Measurements from ENCODE around the gene MPPE1. TPM values are rescaled to one million over a fixed set of nuclear protein-coding genes. Genes with fewer than 3 reads are reported as not detected.

MPPE1 gene, protein sequence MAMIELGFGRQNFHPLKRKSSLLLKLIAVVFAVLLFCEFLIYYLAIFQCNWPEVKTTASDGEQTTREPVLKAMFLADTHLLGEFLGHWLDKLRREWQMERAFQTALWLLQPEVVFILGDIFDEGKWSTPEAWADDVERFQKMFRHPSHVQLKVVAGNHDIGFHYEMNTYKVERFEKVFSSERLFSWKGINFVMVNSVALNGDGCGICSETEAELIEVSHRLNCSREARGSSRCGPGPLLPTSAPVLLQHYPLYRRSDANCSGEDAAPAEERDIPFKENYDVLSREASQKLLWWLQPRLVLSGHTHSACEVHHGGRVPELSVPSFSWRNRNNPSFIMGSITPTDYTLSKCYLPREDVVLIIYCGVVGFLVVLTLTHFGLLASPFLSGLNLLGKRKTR
- 24.6 TPM for total RNA-seq

DNA sequence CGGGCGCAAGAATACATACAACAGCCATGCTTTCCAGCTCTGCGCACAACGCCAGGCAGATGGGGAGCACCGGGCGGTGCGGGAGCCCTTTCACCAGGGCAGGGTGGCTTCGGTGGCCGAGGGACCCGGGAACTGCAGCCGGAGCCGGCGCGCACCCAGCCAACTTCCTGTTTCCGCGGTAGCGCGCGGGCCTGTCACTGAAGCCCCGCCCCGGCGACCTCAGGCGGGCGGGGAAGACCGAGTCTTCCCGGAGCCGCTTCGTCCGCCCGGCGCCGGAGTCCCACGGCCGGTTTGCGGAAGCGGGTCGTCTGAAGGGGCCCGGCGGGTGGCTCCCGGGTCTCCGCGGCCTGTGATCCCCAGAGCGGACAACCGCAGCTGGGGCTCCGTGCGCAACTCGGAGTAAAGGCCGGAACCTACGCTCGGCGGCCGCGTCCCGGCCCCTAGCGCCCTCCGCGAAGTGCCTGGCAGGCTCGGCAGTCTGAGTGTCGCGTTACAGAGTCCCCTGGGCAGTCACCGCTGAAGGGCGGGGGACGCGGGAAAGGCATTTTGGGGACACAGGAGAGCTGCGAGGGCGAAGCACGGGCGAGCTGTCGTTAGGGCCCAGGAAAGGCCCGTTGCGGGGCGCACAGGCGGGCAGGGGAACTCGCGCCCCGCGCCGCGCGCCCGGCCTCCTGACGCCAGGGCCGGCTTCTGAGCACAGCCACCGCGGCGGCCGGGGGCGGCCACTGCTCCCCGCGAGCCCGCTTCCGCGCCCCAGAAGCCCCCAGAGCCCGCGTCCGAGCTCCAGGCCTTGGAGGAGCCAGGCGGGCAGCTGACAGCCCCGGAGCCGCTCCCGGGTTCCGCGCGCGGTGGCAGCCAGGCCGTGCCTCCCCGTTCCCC lies at the start of gene MPPE1:
Gene MPPE1 (minus strand): TSS at position 136 of the 879 bp plus-strand sequence. CDS start 11,053 bp downstream, outside the sequence.
- H3K4me1 ChIP-seq = peaks cover 26% of the 10 kb centered on the region
- peak; percentile 61 to 95 for TF ChIP-seq POLR2AphosphoS5 (IDR thresholded peaks at IDR 0.05; ENCODE audit: insufficient read depth in 1 of 2, low read depth in 1 of 2)
- TF ChIP-seq, protein P1, sequence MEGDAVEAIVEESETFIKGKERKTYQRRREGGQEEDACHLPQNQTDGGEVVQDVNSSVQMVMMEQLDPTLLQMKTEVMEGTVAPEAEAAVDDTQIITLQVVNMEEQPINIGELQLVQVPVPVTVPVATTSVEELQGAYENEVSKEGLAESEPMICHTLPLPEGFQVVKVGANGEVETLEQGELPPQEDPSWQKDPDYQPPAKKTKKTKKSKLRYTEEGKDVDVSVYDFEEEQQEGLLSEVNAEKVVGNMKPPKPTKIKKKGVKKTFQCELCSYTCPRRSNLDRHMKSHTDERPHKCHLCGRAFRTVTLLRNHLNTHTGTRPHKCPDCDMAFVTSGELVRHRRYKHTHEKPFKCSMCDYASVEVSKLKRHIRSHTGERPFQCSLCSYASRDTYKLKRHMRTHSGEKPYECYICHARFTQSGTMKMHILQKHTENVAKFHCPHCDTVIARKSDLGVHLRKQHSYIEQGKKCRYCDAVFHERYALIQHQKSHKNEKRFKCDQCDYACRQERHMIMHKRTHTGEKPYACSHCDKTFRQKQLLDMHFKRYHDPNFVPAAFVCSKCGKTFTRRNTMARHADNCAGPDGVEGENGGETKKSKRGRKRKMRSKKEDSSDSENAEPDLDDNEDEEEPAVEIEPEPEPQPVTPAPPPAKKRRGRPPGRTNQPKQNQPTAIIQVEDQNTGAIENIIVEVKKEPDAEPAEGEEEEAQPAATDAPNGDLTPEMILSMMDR (IDR thresholded peaks at IDR 0.05) = no peak
- peak in 1 of 2 donors; percentile 77 for TF ChIP-seq POLR2A (IDR thresholded peaks at IDR 0.05)
- no peaks in the 10 kb centered on the region for H3K9me3 ChIP-seq
- DNase-seq (ENCODE audit: extremely low spot score in 2 of 2) = no peak
- peak within 1 kb of the TSS; percentile 75 to 76 for H3K4me3 ChIP-seq
- no peaks in the 10 kb centered on the region for H3K27me3 ChIP-seq
- intact Hi-C loops (cut with DNase I) = loop anchor here (2.0 kb wide), 1 partner anchor 72 kb away; the partner anchor contains the start of gene IMPA2
- peak within 1 kb of the TSS; percentile 95 for H3K27ac ChIP-seq
- H3K36me3 ChIP-seq = peaks cover 0 to 6% of the 10 kb centered on the region in 2 donors

DNA sequence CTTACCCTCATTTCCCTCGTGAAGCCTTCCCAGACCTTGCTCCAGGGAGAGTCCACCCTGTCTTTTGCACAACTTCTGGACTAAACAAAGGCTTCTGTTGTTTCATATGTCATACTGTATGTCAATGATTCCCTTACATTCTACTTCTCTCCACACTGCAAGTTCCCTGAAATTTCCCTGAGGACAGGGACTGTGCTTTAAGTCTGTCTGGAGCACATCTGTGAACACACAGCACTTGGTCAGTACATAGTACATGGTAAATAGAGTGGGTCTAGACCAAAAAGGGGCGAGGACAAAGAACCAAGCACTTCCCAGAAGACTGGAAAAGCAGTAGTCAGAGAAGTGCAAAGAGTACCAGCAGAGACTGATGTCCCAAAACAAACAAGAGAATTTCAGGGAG lies 49.5 kb upstream of the MPPE1 start:
- H3K27me3 ChIP-seq = no peaks in the 10 kb centered on the region
- H3K4me3 ChIP-seq = no peak overlapping the region
- DNase-seq (ENCODE audit: extremely low spot score in 2 of 2) = no peak
- H3K27ac ChIP-seq = no peak overlapping the region
- H3K36me3 ChIP-seq = no peaks in the 10 kb centered on the region
- H3K9me3 ChIP-seq = peaks cover 8% of the 10 kb centered on the region
- TF ChIP-seq POLR2AphosphoS5 (IDR thresholded peaks at IDR 0.05; ENCODE audit: insufficient read depth in 1 of 2, low read depth in 1 of 2) = no peak
- TF ChIP-seq, protein P1 (IDR thresholded peaks at IDR 0.05) = no peak
- no peak for TF ChIP-seq POLR2A (IDR thresholded peaks at IDR 0.05)
- H3K4me1 ChIP-seq = peaks cover 34% of the 10 kb centered on the region
- intact Hi-C loops (cut with DNase I) = no loop called here

DNA sequence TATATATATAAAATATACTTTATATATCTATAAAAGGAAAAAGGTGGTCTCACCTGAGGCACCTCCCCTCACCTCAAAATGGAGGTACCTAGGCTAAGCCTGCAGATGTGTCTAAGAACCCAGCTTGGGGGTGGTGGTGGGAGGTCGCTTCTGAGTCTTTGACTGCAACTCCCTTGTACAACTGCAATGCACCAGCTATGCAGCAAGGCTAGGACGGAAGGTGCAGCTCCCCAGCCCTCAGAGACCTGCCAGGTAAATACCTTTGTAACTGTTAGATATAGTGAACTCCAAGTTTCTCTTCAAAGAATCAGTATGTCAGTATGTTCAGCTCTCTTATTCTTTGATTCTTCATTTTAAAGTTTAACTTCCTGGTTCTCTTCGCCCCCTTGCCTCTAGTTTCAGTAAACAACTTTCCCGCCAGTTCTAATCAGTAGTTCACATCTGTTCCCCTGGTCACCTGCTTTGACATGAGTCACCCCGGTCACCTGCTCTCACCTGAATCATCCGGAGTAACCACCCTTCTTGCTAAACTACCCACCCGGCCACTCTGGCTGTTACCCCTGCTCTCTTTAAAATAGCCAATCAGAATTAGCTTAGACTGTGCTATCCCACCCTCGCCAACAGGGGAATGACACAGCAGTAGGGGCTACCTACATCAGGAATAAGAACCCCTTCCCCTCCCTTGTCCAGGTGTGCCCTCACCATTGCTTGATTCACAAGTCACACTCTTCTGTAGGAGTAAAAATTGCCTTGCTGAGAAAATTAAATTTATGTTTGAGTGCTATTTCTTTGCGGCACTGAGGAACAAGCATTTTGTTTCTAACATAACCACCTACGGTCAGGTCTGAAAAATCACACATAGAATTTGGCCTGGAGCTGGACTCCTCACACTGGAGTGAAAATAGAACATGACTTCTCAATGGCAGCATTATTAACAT lies 48.5 kb upstream of the MPPE1 start:
- H3K9me3 ChIP-seq = peaks cover 8% of the 10 kb centered on the region
- H3K27me3 ChIP-seq = no peaks in the 10 kb centered on the region
- no peak overlapping the region for H3K4me3 ChIP-seq
- no peak for DNase-seq (ENCODE audit: extremely low spot score in 2 of 2)
- peaks cover 35% of the 10 kb centered on the region for H3K4me1 ChIP-seq
- TF ChIP-seq, protein P1 (IDR thresholded peaks at IDR 0.05) = no peak
- TF ChIP-seq POLR2A (IDR thresholded peaks at IDR 0.05) = no peak
- TF ChIP-seq POLR2AphosphoS5 (IDR thresholded peaks at IDR 0.05; ENCODE audit: insufficient read depth in 1 of 2, low read depth in 1 of 2) = no peak
- peak overlapping the region; percentile 71 for H3K27ac ChIP-seq
- H3K36me3 ChIP-seq = no peaks in the 10 kb centered on the region
- intact Hi-C loops (cut with DNase I) = no loop called here

DNA sequence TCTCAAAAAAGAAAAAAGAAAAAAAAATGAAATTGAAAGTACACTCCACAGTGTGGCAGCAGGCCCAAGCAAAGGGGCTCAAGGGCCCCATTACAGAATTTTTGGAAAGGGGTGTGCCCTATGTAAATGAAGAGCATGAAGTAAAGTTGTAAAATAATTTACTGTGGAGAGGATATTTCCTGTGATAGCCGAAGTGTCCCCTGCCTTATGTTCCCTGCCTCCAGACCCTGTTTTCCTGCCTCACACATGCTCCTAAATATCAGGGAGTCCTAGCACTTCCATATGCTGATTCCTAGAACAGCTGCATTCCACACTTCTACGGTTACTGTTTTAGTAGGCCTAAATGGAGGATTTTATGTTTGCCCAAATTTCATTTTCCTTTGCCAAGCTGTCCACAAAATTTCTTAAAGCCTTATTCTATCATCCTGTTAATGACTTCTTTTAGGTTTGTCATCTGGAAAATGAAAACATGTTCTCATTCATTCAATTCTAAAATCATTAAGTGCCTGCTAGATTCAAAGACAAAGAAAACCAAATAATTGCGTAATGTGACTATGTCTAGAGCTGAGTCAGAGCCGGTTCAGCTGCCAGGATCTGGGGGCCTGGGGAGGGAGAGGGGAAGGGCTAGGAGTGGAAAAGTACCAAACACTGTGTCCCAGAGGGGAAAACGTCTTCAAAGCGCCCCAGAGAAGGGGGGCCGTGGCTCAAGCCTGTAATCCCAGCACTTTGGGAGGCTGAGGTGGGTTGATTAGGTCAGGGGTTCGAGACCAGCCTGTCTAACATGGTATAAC lies 47.3 kb upstream of the MPPE1 start:
- intact Hi-C loops (cut with DNase I) = no loop called here
- no peak overlapping the region for H3K4me3 ChIP-seq
- peak overlapping the region; percentile 71 for H3K27ac ChIP-seq
- peaks cover 8% of the 10 kb centered on the region for H3K9me3 ChIP-seq
- H3K36me3 ChIP-seq = no peaks in the 10 kb centered on the region
- no peak for TF ChIP-seq POLR2A (IDR thresholded peaks at IDR 0.05)
- peak in 1 of 2 donors; percentile 63 for TF ChIP-seq POLR2AphosphoS5 (IDR thresholded peaks at IDR 0.05; ENCODE audit: insufficient read depth in 1 of 2, low read depth in 1 of 2)
- H3K27me3 ChIP-seq = no peaks in the 10 kb centered on the region
- peaks cover 44% of the 10 kb centered on the region for H3K4me1 ChIP-seq
- DNase-seq (ENCODE audit: extremely low spot score in 2 of 2) = no peak

All from vagina (tissue), 2 donors.